WERI-Rb-1 (cell line): ENCODE results near the gene ZBED3.
A peak's percentile ranks its signal among the peaks of the same experiment; 100 is the strongest.

Experiments
- DNase-seq: peaks from one replicate; pipeline ENCODE4 v3.0.0-alpha.2; 2020
- H3K27ac ChIP-seq: fragments of 250-450 bp; sonication (Bioruptor Pico); 2 replicates; pipeline ENCODE4 v1.5.1; 2020; ENCODE audit warnings: mild to moderate bottlenecking, moderate library complexity
- H3K27me3 ChIP-seq: fragments of 250-450 bp; sonication (Bioruptor Pico); 2 replicates; pipeline ENCODE4 v1.5.1; 2021; ENCODE audit warnings: mild to moderate bottlenecking, low read depth, moderate library complexity; ENCODE audit not compliant: insufficient read depth, severe bottlenecking
- H3K36me3 ChIP-seq: fragments of 250-450 bp; sonication (Bioruptor Pico); 2 replicates; pipeline ENCODE4 v1.5.1; 2020; ENCODE audit warnings: mild to moderate bottlenecking, moderate library complexity
- H3K4me3 ChIP-seq: 2 replicates; pipeline ENCODE4 v1.5.1; 2011; ENCODE audit warnings: low read depth, mild to moderate bottlenecking, control low read depth, low read length
- H3K9me3 ChIP-seq: fragments of 250-450 bp; sonication (Bioruptor Pico); 2 replicates; pipeline ENCODE4 v1.5.1; 2021; ENCODE audit warnings: mild to moderate bottlenecking, moderate library complexity; ENCODE audit not compliant: severe bottlenecking
- CTCF ChIP-seq: IDR thresholded peaks from 2 replicates; pipeline ENCODE4 v1.5.1; 2011; ENCODE audit warnings: low read depth, mild to moderate bottlenecking, control low read depth, inconsistent platforms, low read length

The ZBED3 gene

GRCh38 chr5:77086689-77087483, at the start of gene ZBED3:
Gene ZBED3 (minus strand): TSS chr5:77087285. CDS start chr5:77077878, 9,407 bp downstream.
- Histone ChIP-seq H3K4me3 (peak within 1 kb of the TSS; percentile 82), H3K27ac (peak within 1 kb of the TSS; percentile 97), H3K9me3 (no peaks in the 10 kb centered on the region), H3K27me3 (no peaks in the 10 kb centered on the region), H3K36me3 (peaks cover 15% of the 10 kb centered on the region)
- peak; percentile 32; the same call in 1 of the 2 replicates for TF ChIP-seq CTCF
- peak; percentile 79 for DNase-seq

- Histone ChIP-seq H3K27ac (no peak overlapping the region), H3K4me3 (no peak overlapping the region), H3K9me3 (no peaks in the 10 kb centered on the region), H3K27me3 (no peaks in the 10 kb centered on the region), H3K36me3 (no peaks in the 10 kb centered on the region)
- no peak for DNase-seq
- no peak for TF ChIP-seq CTCF
Measured at GRCh38 chr5:77133061-77133758, 46.1 kb upstream of the ZBED3 start.

- H3K27ac ChIP-seq: no peak overlapping the region
- TF ChIP-seq CTCF: no peak
Measured at GRCh38 chr5:77131361-77131760, 44.3 kb upstream of the ZBED3 start.

GRCh38 chr5:77129391-77129990, 42.4 kb upstream of the ZBED3 start:
- DNase-seq: peak; percentile 61
- H3K27ac ChIP-seq: no peak overlapping the region
- peak; percentile 69 for TF ChIP-seq CTCF
- no peak overlapping the region for H3K4me3 ChIP-seq
- no peaks in the 10 kb centered on the region for H3K27me3 ChIP-seq
- no peaks in the 10 kb centered on the region for H3K36me3 ChIP-seq
- no peaks in the 10 kb centered on the region for H3K9me3 ChIP-seq

More at GRCh38 chr5:77131361-77131760, 44.3 kb upstream of the ZBED3 start:
- no peak for DNase-seq
- Histone ChIP-seq H3K36me3 (no peaks in the 10 kb centered on the region), H3K4me3 (no peak overlapping the region), H3K27me3 (no peaks in the 10 kb centered on the region), H3K9me3 (no peaks in the 10 kb centered on the region)

- Histone ChIP-seq H3K27ac (no peak overlapping the region), H3K36me3 (no peaks in the 10 kb centered on the region), H3K27me3 (no peaks in the 10 kb centered on the region), H3K9me3 (no peaks in the 10 kb centered on the region), H3K4me3 (no peak overlapping the region)
- DNase-seq: no peak
- no peak for TF ChIP-seq CTCF
Measured at GRCh38 chr5:77128411-77129061, 41.5 kb upstream of the ZBED3 start.
